SU-DHL-6 (cell line): Measurements from ENCODE around the gene ZFP36.

Source experiments
- H2AFZ ChIP-seq: fragments of 200-600 bp; sonication (generic); 2 replicates; pipeline ENCODE4 v1.6.1; 2014; ENCODE audit warnings: low read depth, mild to moderate bottlenecking, moderate library complexity, mixed read lengths, antibody characterized with exemption, low read length; ENCODE audit not compliant: severe bottlenecking
- H3F3A ChIP-seq: fragments of 200-600 bp; shearing (Covaris generic); 2 replicates; pipeline ENCODE4 v1.6.0; 2016; ENCODE audit warnings: antibody characterized with exemption, mild to moderate bottlenecking; ENCODE audit not compliant: insufficient read depth
- H3K27ac ChIP-seq: fragments of 200-600 bp; sonication (generic); 2 replicates; pipeline ENCODE4 v1.5.1; 2016; ENCODE audit warnings: low read depth, mild to moderate bottlenecking, low read length, moderate library complexity, mixed read lengths
- H3K27me3 ChIP-seq: fragments of 200-600 bp; sonication (generic), shearing (Covaris generic); 2 replicates; pipeline ENCODE4 v1.6.0; 2014; ENCODE audit warnings: mild to moderate bottlenecking, low read length
- H3K36me3 ChIP-seq: fragments of 200-600 bp; sonication (generic); 2 replicates; pipeline ENCODE4 v1.6.1; 2014; ENCODE audit warnings: mild to moderate bottlenecking, low read length, mixed read lengths
- H3K4me2 ChIP-seq: fragments of 300-600, 200-600 bp; shearing (Covaris generic), sonication (generic); 2 replicates; pipeline ENCODE4 v1.6.0; 2014; ENCODE audit warnings: low read length, low read depth, mild to moderate bottlenecking; ENCODE audit not compliant: poor library complexity, severe bottlenecking
- H3K4me3 ChIP-seq: fragments of 200-600 bp; sonication (generic); 2 replicates; pipeline ENCODE4 v1.5.1; 2014; ENCODE audit warnings: antibody characterized with exemption, low read length, mild to moderate bottlenecking, mixed read lengths; ENCODE audit not compliant: insufficient read depth, poor library complexity, severe bottlenecking
- H3K79me2 ChIP-seq: fragments of 200-600 bp; sonication (generic); 2 replicates; pipeline ENCODE4 v1.6.1; 2014; ENCODE audit warnings: mild to moderate bottlenecking, low read length, moderate library complexity; ENCODE audit not compliant: insufficient read depth
- H3K9ac ChIP-seq: fragments of 200-600 bp; sonication (generic); 2 replicates; pipeline ENCODE4 v1.7.0; 2014; ENCODE audit warnings: mild to moderate bottlenecking, low read length
- H3K9me2 ChIP-seq: fragments of 200-600 bp; sonication (generic); replicated peaks from 2 replicates; pipeline ENCODE4 v1.6.1; 2014; ENCODE audit warnings: low read length; ENCODE audit not compliant: insufficient read depth
- H3K9me3 ChIP-seq: fragments of 200-600 bp; sonication (generic); 2 replicates; pipeline ENCODE4 v1.6.1; 2014; ENCODE audit warnings: low read length, mixed read lengths; ENCODE audit not compliant: insufficient read depth
- H4K20me1 ChIP-seq: fragments of 200-600 bp; sonication (generic); 2 replicates; pipeline ENCODE4 v1.6.1; 2014; ENCODE audit warnings: low read depth, mild to moderate bottlenecking, antibody characterized with exemption, low read length, moderate library complexity, mixed read lengths
- CTCF ChIP-seq: fragments of 200-600 bp; sonication (generic); IDR thresholded peaks from one replicate; pipeline ENCODE4 v1.5.1; 2017; ENCODE audit warnings: antibody characterized with exemption, mild to moderate bottlenecking, low read length, moderate library complexity; ENCODE audit not compliant: insufficient read depth, poor library complexity, severe bottlenecking
- EZH2phosphoT487 ChIP-seq: fragments of 200-600 bp; sonication (generic), shearing (Covaris generic); conservative IDR thresholded peaks from 2 replicates; pipeline ENCODE4 v1.6.1; 2018; ENCODE audit warnings: mild to moderate bottlenecking, antibody characterized with exemption, low read length, moderate library complexity, mixed read lengths

ZFP36 gene

GRCh38 chr19:39409208-39410016 is 2.8 kb downstream of the ZFP36 start:
- Histone ChIP-seq H3K36me3 (no peaks in the 10 kb centered on the region), H3F3A (peaks cover 61% of the 10 kb centered on the region), H3K4me3 (peak overlapping the region; percentile 91), H3K27me3 (no peaks in the 10 kb centered on the region), H4K20me1 (no peaks in the 10 kb centered on the region), H3K4me2 (peak overlapping the region; percentile 97), H3K79me2 (peaks cover 29% of the 10 kb centered on the region), H3K9me3 (no peaks in the 10 kb centered on the region), H3K9me2 (no peaks in the 10 kb centered on the region), H3K9ac (peak overlapping the region; percentile 94), H2AFZ (peak overlapping the region; percentile 47), H3K27ac (peak overlapping the region; percentile 98)
- TF ChIP-seq CTCF, result no peak
- no peak for TF ChIP-seq EZH2phosphoT487

- Histone ChIP-seq H3K36me3 (no peaks in the 10 kb centered on the region), H3K27me3 (no peaks in the 10 kb centered on the region), H3K4me2 (peak overlapping the region; percentile 97), H3K4me3 (peak overlapping the region; percentile 91), H3F3A (peaks cover 56% of the 10 kb centered on the region), H2AFZ (peak overlapping the region; percentile 47), H3K79me2 (peaks cover 29% of the 10 kb centered on the region), H3K9me3 (no peaks in the 10 kb centered on the region), H4K20me1 (no peaks in the 10 kb centered on the region), H3K9ac (peak overlapping the region; percentile 94), H3K27ac (peak overlapping the region; percentile 98), H3K9me2 (no peaks in the 10 kb centered on the region)
- no peak for TF ChIP-seq EZH2phosphoT487
- TF ChIP-seq CTCF, result no peak
Observed at GRCh38 chr19:39410017-39410830, 3.6 kb downstream of the ZFP36 start.

GRCh38 chr19:39410831-39411080 is 4.1 kb downstream of the ZFP36 start:
- H3K27me3 ChIP-seq, result no peaks in the 10 kb centered on the region
- no peak overlapping the region for H3K4me3 ChIP-seq
- peak overlapping the region; percentile 94 for H3K9ac ChIP-seq
- no peak overlapping the region for H2AFZ ChIP-seq
- peaks cover 29% of the 10 kb centered on the region for H3K79me2 ChIP-seq
- peak overlapping the region; percentile 97 for H3K4me2 ChIP-seq
- H3K27ac ChIP-seq, result peak overlapping the region; percentile 98
- no peaks in the 10 kb centered on the region for H3K9me2 ChIP-seq
- no peaks in the 10 kb centered on the region for H3K9me3 ChIP-seq
- TF ChIP-seq EZH2phosphoT487 (no peak), CTCF (no peak)
- H3K36me3 ChIP-seq, result no peaks in the 10 kb centered on the region
- no peaks in the 10 kb centered on the region for H4K20me1 ChIP-seq
- H3F3A ChIP-seq, result peaks cover 51% of the 10 kb centered on the region
